GM19328 (cell line): Measurements from ENCODE around the gene ZNF784.
"Not testable (repeated sequence)": the region's sequence is repeated elsewhere in the genome, so short reads cannot be mapped to it uniquely, and the experiment has no call there.

Experiments
- ATAC-seq: cut with Tn5 transposase; IDR thresholded peaks from one replicate; pipeline ENCODE4 v1.9.1; 2021; ENCODE audit warnings: mild to moderate bottlenecking, moderate library complexity; ENCODE audit not compliant: unreplicated experiment

ZNF784 gene

DNA sequence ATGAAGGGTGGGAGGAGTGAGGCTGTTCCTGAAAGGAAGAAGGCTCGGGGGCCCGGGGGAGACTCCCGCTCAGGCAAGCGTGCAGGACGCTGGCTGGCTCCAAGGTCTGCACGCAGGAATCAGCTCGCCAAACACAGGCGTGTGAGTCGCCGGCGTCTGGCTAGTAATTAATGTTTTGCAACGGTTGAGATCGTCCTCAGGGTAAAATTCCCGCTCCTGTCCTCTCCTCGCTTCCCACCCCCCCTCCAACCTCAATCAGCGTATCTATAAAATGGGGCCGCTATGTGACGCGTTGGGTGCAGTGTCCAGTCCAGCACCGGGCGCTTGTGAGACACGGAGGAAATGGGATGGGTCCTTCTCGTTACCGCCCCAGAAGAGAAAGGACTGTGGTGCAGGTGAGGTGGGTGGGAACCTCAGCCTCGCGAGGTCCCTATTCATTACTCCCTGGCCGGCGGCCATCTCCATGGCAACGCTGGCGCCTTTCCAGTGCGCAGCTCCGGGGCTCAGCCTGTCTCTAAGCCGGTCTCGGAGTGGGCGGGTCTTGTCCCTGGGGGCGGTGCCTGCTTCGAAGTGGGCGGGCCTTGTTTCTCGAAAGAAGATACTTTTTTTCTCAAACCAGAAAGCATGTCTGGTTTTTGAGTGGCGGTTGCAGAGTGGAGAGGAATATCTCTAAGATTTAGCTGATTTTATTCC lies 37.2 kb downstream of the ZNF784 start:
- ATAC-seq = no peak

DNA sequence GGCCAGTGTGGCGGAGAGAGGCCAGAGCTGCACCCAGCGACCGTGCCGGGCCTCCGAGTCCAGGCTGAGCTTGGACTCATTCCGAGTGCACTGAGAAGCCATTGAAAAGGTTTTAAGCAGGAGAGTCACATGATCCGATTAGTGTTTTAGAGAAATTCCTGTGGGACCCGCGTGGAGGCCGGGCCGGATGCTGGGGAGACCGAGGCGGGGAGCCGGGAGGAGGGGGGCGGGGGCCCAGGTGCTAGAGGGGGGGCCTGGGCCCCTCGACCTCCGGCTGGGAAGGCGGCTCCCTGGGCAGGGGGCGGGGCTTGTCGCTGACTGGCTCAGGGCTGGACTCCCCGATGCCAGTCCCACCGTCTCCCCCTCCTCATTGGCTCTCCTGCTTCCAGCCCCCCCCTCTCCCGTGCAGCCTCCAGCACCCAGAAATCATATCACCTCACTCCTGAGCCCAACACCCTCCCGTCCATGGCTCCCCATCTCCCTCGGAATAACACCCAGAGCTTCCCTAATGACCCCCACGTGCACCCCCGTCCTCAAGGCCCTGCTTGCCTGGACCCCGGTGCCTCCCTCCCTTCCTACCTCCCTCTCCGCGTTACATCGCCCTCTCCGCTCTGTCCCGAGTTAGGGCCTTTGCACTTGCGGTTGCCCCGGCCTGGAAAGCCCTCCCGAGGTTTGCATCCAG lies 38.6 kb downstream of the ZNF784 start:
- ATAC-seq = no peak

DNA sequence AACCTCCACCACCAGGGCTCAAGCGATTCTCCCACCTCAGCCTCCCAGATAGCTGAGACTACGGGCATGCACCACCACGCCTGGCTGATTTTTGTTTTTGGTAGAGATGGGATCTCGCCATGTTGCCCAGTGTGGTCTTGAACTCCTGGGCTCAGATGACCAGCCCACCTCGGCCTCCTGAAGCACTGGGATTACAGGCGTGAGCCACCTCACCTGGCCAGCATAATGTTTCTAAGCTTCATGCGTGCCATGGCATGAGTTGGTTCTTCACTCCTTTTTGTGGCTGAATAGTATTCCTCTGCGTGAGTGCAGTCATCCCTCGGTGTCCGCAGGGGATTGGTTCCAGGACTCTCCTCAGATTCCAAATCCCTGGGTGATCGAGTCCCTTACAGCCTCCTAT lies 39.5 kb downstream of the ZNF784 start:
- no peak for ATAC-seq

DNA sequence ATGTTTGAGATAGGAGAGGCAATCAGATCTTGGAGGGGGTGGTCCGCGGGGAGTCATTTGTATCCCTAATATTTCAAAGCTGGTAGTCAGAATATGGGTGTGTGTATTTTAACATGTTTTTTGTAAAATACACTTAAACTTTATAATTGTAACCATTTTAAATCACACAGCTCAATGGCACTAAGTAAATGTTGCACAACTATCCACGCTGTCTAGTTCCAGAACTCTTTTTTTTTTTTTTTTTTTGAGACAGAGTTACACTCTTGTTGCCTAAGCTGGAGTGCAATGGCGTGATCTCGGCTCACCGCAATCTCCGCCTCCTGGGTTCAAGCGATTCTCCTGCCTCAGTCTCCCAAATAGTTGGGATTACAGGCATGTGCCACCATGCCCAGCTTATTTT lies 40.5 kb downstream of the ZNF784 start:
- ATAC-seq = not testable (repeated sequence)

DNA sequence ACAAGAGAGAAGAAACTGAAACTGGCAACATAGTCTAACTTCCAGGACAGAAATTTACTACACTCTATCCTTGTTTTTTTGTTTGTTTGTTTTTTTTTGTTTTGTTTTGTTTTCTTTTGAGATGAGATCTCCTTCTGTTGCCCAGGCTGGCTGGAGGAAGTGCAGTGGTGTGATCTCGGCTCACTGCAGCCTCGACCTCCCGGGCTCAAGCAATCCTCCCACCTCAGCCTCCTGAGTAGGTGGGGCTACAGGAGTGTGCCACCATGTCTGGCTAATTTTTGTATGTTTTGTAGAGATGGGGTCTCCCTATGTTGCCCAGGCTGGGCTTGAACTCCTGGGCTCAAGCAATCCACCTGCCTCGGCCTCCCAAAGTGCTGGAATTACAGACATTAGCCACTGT lies 42.1 kb downstream of the ZNF784 start:
- ATAC-seq = not testable (repeated sequence)

DNA sequence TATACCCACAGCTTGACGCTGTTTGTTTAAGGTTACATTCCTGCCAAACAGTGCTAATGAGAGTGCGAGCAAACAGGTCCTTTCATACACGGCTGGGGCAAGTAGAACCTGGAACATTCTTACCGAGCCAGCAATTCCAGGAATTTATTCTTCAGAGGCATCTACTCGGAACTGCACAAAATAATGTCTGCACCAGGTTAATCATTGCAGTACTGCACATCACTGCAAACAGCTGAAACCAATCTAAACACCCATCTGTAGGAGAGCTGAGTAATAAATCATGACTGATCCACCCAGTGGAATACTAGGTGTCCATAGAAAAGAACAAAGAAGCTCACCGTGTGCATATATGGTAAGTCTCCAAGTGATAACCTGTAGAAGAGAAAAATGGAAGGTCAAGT lies 42.5 kb downstream of the ZNF784 start:
- ATAC-seq = no peak

DNA sequence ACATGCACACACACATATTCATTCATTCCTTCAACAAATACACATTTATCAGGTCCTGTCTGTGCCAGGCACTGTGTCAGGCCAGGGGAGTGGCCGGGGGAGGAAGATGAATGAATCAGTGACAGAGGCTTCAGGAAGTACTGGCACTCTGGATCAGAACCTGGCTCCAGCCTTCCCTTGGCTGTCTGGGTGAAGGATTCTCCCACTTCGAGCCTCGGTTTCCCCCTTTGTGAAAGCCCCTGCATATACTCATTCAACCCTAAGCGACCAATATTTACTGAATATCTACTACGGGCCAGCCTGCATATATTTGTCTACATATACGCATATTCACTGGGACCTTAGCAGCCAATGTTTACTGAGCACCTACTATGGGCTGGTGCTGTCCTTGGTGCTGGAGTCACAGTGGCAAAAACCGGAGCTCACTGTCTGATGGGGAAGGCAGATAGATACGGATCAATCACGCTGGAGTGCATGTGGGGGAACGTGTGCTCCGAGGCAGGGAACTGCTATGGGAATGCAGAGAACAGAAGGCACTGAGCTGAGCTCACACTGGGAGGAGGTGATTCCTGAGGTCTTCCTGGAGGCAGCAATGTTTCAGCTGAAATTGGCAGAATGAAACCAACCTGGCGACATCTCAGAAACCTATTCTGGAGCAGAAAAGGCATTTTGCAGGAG lies 43.1 kb downstream of the ZNF784 start:
- no peak for ATAC-seq

DNA sequence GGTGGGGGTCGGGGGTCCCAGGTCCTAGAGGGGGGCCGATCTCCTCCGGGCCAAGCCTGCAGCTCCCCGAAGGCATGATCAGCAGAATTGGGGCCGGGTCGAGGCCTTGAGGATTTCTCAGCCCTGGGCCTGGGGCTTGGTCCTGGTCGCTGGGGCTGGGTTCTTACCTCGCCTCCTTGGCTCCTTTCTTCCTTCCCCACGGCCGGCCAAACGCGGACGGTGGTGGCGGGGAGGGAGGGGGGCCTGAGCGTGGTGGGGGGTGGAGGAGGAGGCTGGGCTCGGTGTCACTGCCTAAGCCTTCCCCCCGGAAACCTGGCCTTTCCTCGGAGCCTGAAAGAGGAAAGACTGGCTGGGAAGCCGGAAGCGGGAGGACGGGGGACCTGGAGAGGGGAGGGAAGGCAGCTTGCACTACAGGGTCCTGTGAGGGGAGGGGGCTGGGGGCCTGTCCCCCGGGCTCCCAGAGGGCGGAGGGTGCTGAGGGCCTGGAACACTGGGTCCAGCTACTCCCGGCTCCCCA lies 43.7 kb downstream of the ZNF784 start, which contains the start of gene ZNF579:
ZNF579 (minus strand) TSS at position 221 of the 517 bp plus-strand sequence. CDS start 1,209 bp downstream, outside the sequence.
- ATAC-seq = no peak

DNA sequence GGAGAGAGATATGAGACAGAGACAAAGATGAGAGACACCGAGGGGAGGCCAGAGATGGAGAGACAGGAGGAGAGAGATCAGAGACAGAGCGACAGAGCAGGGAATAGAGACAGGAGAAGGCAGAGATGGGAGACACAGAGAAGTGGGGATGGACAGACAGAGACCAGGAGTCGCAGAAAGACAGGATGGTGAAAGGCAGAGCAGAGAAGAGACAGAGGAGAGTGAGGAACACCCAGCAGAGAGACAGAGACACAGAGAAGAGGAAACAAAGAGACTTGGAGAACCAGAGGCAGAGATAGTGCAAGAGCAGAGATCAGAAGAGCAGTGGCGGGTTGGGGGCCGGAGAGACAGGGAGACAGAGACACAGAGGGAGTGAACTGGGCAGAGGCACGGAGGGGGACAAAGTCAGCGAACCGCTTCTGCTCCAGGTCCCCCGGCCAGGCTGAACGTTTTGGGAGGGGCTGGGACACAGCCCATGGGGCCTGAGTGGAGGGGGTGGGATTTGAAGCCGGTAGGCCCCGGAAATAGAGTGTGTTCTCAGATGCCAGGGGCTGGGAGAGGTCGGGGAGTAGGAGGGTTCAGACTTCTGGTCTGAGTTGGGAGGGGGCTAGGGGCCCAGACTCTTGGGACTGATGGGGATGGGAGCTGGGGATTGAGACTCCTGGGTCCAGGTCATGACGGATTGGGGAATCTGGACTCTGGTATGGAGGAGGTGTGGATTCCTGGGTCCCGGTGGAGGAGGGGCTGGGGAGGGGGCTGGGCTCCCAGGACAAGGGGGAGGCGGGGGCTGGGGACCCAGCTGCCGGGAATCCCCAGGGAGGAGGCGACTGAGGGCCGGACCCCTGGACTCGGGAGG lies 44.4 kb downstream of the ZNF784 start:
- no peak for ATAC-seq

DNA sequence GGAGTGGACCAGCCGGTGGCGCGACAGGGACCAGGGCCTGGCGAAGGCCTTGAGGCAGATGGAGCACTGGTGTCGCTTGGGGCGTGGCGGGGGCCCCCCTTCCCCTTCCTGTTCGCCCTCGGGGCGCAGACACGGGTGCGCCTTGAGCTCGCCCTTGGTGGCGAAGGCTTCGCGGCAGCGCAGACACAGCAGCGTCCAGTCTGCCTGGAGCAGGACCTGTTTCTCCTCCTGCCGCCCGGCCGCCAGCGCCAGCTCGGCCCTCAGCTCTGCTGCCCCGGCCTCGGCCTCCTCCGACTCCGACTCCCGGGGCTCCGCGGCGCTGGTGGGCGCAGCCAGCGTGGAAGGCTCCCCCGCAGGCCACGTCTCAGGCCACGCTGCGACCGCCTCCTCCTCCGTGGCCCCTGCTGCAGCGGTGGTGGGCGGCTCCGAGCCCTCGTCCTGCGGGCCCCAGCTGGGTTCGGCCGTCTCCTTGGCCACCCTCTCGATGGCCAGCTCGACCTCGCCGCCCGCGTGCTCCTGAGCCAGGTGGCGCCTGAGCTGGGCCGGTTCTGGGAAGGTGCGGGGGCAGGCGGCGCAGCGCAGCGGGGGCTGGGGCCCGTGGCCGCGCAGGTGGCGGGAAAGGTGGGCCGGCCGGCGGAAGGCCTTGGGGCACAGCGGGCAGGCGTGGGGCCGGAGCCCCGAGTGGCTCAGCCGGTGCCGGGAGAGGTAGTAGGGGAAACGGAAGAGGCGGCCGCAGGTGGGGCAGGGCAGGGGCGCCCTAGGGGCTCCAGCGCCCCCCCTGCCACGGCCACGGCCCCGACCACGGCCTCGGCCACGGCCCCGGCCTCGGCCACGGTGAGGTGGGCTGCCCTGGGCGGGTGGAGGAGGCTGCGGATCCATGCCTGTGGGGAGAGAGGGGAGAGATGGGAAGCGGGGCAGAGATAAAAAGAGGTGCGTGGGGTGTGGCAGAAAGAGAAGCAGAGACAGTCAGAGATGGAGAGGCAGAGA lies 45.3 kb downstream of the ZNF784 start:
- no peak for ATAC-seq

DNA sequence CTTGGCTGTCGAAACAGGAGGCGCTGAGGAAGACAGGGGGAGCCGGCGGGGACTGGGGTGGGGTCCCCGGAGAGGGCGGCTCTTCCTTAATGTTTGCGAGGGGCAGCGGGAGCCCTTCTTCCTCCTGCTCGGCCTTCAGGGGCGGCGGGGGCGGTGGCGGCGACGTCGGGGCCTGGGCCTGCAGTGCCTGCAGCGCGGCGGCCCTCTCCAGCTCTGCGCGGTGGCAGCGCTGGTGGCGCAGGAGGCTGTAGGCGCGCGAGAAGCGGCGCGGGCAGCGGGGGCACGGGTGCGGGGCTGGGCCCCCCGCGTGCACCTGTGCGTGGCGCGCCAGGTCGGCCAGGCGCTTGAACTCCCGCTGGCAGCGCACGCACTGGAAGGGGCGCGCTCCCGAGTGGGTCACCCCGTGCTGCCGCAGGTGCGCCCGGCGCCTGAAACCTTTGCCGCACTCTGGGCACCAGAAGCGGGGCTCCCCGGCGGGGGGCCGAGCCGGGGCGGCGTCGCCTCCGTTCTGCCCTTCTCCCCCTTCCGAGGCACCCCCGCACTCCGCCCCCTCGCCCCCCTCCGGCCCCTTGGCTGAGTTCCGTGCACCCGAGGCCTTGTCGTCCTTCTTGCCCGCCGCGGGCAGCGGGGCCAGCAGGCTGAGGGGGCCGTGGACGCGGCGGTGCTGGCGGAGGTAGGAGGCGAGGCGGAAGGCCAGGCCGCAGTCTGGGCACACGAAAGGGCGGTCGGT lies 46.2 kb downstream of the ZNF784 start:
- ATAC-seq = no peak

DNA sequence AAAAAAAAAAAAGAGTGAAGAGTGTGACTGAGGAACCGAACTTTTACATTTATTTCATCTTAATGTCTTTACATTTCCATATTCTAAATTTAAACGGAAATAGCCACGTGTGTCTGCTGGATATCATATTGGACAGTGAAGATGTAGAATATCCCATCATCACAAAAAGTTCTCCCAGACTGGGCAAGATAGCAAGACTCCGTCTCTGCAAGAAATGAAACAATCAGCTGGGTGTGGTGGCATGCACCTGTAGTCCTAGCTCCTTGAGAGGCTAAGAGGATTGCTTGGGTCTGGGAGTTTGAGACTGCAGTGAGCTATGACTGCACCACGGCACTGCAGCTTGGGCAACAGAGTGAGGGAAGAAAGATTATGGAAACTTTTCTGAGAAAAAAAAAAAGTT lies 47.6 kb downstream of the ZNF784 start:
- no peak for ATAC-seq

DNA sequence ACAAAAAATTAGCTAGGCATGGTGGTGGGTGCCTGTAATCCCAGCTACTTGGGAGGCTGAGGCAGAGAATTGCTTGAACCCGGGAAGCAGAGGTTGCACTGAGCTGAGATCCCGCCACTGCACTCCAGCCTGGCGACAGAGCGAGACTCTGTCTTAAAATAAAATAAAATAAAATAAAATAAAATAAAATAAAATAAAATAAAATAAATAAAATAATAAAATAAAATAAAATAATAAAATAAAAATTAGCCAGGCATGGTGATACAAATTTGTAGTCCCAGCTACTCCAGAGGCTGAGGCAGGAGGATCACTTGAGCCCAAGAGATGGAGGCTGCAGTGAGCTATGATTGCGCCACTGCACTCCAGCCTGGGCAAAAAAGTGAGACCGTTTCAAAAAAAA lies 50.4 kb downstream of the ZNF784 start:
- ATAC-seq = not testable (repeated sequence)
